Panc1 (cell line): ENCODE results near the gene YY1. TPM values are rescaled to one million over a fixed set of nuclear protein-coding genes. Genes with fewer than 3 reads are reported as not detected.
"Not testable (repeated sequence)": the region's sequence is repeated elsewhere in the genome, so short reads cannot be mapped to it uniquely, and the experiment has no call there.

Experiments used
- ATAC-seq: fragments of 200-7000 bp; cut with Tn5 transposase; 2 replicates; pipeline ENCODE4 v1.9.1; 2020; ENCODE audit warnings: mild to moderate bottlenecking, moderate library complexity
- BruUV-seq: library from RNA; stranded (reverse); fragments of 400-500 nt; replicated peaks from 2 replicates; lab custom pipeline; 2021; lab: Mats Ljungman, UMichigan
- CTCF ChIA-PET: fragments of 300-600 bp; sonication (Branson Sonifier 250); formaldehyde crosslinking; loops from one replicate; lab custom pipeline; 2022; ENCODE audit warnings: antibody characterized with exemption; lab: Charles Lee
- POLR2A ChIA-PET: fragments of 300-600 bp; sonication (Branson Sonifier 250); formaldehyde crosslinking; loops from one replicate; lab custom pipeline; 2022; ENCODE audit warnings: antibody characterized with exemption; lab: Charles Lee
- DNase-seq: peaks from one replicate; pipeline ENCODE4 v3.0.0-alpha.2; 2010; ENCODE audit warnings: low read depth, low spot score
- H3K27ac ChIP-seq: 2 replicates; pipeline ENCODE4 v1.5.1; 2011; ENCODE audit warnings: mild to moderate bottlenecking, low read length, inconsistent platforms
- H3K27me3 ChIP-seq: fragments of 200-500 bp; sonication (Bioruptor generic); 2 replicates; pipeline ENCODE4 v1.6.0; 2014; ENCODE audit warnings: low read length, inconsistent platforms; ENCODE audit not compliant: control insufficient read depth, insufficient read depth
- H3K36me3 ChIP-seq: fragments of 200-500 bp; sonication (Bioruptor generic); 2 replicates; pipeline ENCODE4 v1.5.1; 2014; ENCODE audit warnings: inconsistent platforms, mild to moderate bottlenecking, low read length, moderate library complexity; ENCODE audit not compliant: control insufficient read depth, insufficient read depth
- H3K4me1 ChIP-seq: 2 replicates; pipeline ENCODE4 v1.5.1; 2011; ENCODE audit warnings: inconsistent platforms, mild to moderate bottlenecking, low read length, moderate library complexity; ENCODE audit not compliant: control insufficient read depth, insufficient read depth
- H3K4me3 ChIP-seq, 2 experiments: 2 replicates each; pipeline ENCODE4 v1.5.1; 2011 to 2012; ENCODE audit warnings: low read depth in 2 of 2, low read length in 2 of 2, mild to moderate bottlenecking in 2 of 2, inconsistent platforms in 1 of 2, moderate library complexity in 1 of 2
- H3K9me3 ChIP-seq: fragments of 200-500 bp; sonication (Bioruptor generic); 2 replicates; pipeline ENCODE4 v1.5.1; 2014; ENCODE audit warnings: low read depth, mild to moderate bottlenecking, inconsistent platforms, low read length, moderate library complexity; ENCODE audit not compliant: control insufficient read depth, insufficient read depth
- POLR2AphosphoS5 ChIP-seq: IDR thresholded peaks from 2 replicates; pipeline ENCODE4 v1.6.1; 2012; ENCODE audit warnings: mild to moderate bottlenecking, low read depth, low read length, moderate library complexity
- REST ChIP-seq, 2 experiments: IDR thresholded peaks; 2 replicates each; pipeline ENCODE4 v1.6.1; 2011 to 2012; ENCODE audit warnings: low read depth in 2 of 2, control low read depth in 1 of 2, low read length in 1 of 2, mild to moderate bottlenecking in 1 of 2, moderate library complexity in 1 of 2; ENCODE audit not compliant: insufficient read depth in 1 of 2
- SIN3A ChIP-seq: IDR thresholded peaks from 2 replicates; pipeline ENCODE4 v1.6.1; 2012; ENCODE audit warnings: low read depth, mild to moderate bottlenecking, low read length, moderate library complexity, borderline replicate concordance; ENCODE audit not compliant: insufficient read depth
- TCF7L2 ChIP-seq: IDR thresholded peaks from 2 replicates; pipeline ENCODE4 v1.6.1; 2011; ENCODE audit warnings: mild to moderate bottlenecking, low read depth, low read length, inconsistent platforms
- in situ Hi-C: cut with HindIII; loops from 2 replicates; pipeline ENCODE4 v1.10.0; 2016; ENCODE audit warnings: low sequenced_read_pairs, low pct_unique_long_range_greater_than_20kb
- intact Hi-C: fragments of 100-400 bp; cut with micrococcal nuclease; formaldehyde crosslinking; loops from one replicate; pipeline ENCODE4 v1.10.0; 2022; ENCODE audit not compliant: unreplicated experiment
- total RNA-seq: library from RNA; stranded (reverse); gene quantifications from one replicate; pipeline ENCODE4 v1.2.1, GENCODE V29; 2021; ENCODE audit not compliant: unreplicated experiment
- TF ChIP-seq, protein P1 (sequence below): fragments of 450-650 bp; IDR thresholded peaks from 2 replicates; pipeline ENCODE4 v1.5.1; 2017; ENCODE audit warnings: mild to moderate bottlenecking

The YY1 gene
- total RNA-seq, 1 experiment from 2014 or later, result 71.3 TPM

GRCh38 chr14:100282083-100282350 is 43.1 kb downstream of the YY1 start:
- ChIA-PET POLR2A (no interaction called here), CTCF (no interaction called here)
- no TSS peak for BruUV-seq
- ATAC-seq, result no peak
- DNase-seq, result no peak
- Histone ChIP-seq H3K4me3 (no peak overlapping the region), H3K27me3 (no peaks in the 10 kb centered on the region), H3K36me3 (no peaks in the 10 kb centered on the region), H3K4me1 (peaks cover 50% of the 10 kb centered on the region), H3K9me3 (no peaks in the 10 kb centered on the region), H3K27ac (no peak overlapping the region)
- TF ChIP-seq SIN3A (no peak), REST (IDR thresholded peaks at IDR 0.05; ENCODE audit: insufficient read depth in 1 of 2, low read depth in 2 of 2, low read length in 1 of 2) (no peak), TCF7L2 (no peak), POLR2AphosphoS5 (no peak)
- TF ChIP-seq, protein P1, sequence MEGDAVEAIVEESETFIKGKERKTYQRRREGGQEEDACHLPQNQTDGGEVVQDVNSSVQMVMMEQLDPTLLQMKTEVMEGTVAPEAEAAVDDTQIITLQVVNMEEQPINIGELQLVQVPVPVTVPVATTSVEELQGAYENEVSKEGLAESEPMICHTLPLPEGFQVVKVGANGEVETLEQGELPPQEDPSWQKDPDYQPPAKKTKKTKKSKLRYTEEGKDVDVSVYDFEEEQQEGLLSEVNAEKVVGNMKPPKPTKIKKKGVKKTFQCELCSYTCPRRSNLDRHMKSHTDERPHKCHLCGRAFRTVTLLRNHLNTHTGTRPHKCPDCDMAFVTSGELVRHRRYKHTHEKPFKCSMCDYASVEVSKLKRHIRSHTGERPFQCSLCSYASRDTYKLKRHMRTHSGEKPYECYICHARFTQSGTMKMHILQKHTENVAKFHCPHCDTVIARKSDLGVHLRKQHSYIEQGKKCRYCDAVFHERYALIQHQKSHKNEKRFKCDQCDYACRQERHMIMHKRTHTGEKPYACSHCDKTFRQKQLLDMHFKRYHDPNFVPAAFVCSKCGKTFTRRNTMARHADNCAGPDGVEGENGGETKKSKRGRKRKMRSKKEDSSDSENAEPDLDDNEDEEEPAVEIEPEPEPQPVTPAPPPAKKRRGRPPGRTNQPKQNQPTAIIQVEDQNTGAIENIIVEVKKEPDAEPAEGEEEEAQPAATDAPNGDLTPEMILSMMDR, result no peak
- in situ Hi-C loops (no loop called here), intact Hi-C loops (no loop called here)

DNA sequence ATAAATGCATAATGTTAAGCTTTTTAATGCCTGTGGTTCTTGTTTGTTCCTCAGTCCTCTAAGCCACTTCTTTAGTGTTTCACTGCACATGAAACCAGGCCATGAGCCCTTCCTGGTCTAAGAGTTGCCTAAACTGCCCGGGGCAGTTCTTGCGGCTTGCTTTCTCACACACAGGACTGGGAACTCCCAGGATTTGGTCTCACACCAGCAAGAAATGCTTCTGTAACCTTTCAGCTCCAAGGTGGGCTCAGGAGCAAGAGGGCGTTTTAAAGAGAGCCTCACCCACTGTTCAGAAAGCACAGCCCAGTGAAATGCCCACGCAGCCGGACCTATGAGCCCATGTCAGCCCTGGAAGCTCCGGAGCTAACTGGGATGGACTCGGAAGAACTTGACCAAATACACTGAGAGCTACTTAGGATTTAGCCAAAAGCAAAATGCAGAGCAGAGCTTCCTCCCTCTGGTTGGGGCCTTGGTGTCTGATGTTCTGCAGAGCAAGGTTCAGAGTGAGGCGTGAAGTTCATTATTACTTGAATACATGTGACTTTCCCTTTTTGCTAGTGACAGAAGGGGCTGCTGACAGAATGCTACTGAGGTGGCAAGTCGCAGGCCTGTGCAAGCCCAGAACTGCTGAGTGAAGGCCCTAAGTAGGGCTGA is 43.9 kb downstream of the YY1 start:
- no peak overlapping the region for H3K4me3 ChIP-seq
- H3K9me3 ChIP-seq, result no peaks in the 10 kb centered on the region
- H3K27ac ChIP-seq, result 0 out of 2 replicates have a peak overlapping the region, but pooled peaks have one; percentile 29
- BruUV-seq, result no TSS peak
- H3K4me1 ChIP-seq, result peaks cover 54% of the 10 kb centered on the region
- no peaks in the 10 kb centered on the region for H3K36me3 ChIP-seq
- TF ChIP-seq POLR2AphosphoS5 (no peak), REST (IDR thresholded peaks at IDR 0.05; ENCODE audit: insufficient read depth in 1 of 2, low read depth in 2 of 2, low read length in 1 of 2) (no peak), TCF7L2 (no peak), SIN3A (no peak)
- TF ChIP-seq, protein P1, result no peak
- POLR2A ChIA-PET, result no interaction called here
- ATAC-seq (no peak), DNase-seq (no peak)
- in situ Hi-C loops (no loop called here), intact Hi-C loops (no loop called here)
- CTCF ChIA-PET, result no interaction called here
- no peaks in the 10 kb centered on the region for H3K27me3 ChIP-seq

GRCh38 chr14:100283436-100283835 is 44.5 kb downstream of the YY1 start:
- H3K36me3 ChIP-seq, H3K27me3 ChIP-seq, DNase-seq, H3K27ac ChIP-seq, BruUV-seq, CTCF ChIA-PET, H3K4me3 ChIP-seq, ATAC-seq, POLR2A ChIA-PET, in situ Hi-C loops, intact Hi-C loops, H3K9me3 ChIP-seq: not testable (repeated sequence)
- H3K4me1 ChIP-seq, result peaks cover 53% of the 10 kb centered on the region
